ENCODE results near the gene PLA2G4D.

Gene PLA2G4D

DNA sequence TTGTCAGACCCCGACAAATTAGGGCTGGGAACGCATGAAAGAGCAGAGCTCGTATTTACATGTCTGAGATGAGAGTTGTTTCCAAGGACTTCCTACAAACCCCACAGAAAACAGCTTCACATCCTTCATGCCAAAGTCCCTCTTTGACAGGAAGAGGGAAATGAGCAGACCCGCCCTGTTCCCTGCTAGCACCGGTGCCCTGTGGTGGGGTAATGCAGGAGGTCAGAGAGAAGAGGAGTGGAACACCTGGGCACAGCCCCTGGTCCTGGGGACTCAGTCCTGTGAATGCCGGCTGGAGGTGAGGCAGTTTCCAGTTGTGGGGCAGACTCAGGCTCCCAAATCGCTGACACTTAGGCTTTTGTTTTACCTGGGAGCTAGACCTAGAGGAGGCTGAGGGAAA, 4.0 kb downstream of the PLA2G4D start:
- no peak for DNase-seq (ENCODE audit: low read depth)

DNA sequence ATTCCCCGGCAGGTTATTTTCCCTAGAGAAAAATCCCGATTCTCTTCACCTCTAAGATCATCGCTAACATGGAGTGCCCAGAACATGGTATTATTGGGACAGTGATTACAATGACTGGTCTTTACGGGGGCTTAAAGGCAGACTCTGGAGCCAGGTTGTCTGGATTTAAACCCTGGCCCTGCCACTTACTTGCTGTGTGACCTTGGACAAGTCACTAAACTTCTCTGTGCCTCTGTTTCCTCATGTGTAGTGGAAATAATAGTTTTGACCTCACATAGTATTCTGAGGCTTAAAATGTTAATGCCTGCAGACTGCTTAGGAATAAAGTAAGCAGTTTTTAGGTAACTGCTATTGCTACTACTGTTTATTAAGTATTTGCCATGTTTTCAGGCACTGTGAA, 4.4 kb downstream of the PLA2G4D start:
- DNase-seq (ENCODE audit: low read depth) = no peak

DNA sequence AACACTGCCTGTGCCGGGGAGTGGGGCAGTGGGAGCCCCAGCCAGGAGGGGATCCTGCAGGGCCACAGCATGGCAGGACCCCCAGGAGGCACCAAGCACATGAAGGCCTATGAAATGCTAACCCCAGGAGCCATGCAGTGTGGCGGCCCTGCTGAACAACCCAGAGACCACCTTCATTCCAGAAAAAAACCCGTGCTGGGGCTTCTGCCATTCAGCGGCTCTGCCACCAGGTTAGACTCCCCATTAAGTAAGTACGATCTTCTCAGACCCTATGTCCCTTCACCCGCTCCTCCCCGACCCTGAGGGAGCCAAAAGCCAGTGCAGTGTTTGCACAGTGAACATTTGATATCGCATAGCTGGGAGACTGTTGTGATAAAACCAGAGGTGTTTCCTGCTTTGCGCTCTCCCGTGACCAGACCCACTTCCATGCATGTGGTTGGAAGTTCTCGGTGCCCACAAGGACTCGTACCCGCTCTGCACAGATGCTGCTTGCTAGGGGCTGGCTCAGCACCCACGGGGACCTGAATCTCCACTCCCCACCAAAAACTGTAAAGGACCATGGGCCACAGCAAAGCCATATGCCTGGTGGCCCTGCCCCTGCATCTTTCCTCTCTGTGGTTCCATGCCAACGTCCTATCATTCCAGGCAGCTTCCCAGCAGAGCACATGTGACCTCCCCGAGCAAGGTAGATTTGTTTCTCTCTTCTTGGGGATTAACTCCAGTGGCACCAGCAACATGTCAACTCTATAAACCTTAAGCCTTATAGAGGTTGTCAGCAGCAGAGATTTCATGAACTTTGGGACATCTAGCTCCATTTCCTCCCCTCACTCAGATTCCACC, 5.3 kb downstream of the PLA2G4D start:
- no peak for DNase-seq (ENCODE audit: low read depth)

DNA sequence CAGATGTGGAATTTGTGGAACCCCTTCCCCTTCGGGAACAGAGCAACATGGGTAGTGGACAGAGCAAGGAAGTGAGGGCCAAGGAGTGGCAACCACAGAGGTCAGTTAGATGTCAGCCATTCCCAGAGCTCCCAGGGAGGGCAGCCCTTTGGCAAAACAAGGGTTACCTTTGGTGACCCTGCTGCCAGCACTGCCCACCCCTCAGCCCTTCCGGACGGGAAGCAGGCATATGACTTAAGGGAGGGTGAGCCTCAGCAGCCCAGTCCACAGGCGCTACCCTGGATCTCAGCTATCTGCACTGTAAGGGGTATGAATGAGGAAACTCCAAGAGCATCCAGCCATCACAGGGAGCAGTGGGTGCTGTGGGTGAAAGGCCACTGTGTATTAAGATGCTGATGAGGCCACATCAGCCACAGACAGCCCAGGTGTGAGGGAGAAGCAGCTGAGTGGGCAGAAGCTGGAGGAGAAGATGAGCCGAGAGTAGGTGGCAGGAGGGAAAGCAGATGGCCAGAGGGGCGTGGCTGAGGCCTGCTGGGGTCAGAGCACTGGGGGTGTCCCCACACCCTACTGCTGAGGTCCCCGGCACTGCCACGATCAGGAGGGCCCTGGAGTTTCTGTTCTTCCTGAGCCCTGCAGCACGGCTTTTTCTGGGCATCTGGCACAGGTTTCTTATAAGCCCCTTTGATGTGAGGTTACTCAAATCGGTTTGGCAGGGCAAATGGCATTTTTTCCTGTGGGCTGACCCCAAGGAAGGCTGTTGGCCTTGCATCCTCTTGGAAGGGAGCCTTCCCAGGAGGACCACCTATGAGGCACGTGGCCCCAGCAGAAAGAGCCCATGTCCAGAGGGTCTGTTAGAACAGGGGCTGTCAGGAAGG, 6.2 kb downstream of the PLA2G4D start:
- no peak for DNase-seq (ENCODE audit: low read depth)

DNA sequence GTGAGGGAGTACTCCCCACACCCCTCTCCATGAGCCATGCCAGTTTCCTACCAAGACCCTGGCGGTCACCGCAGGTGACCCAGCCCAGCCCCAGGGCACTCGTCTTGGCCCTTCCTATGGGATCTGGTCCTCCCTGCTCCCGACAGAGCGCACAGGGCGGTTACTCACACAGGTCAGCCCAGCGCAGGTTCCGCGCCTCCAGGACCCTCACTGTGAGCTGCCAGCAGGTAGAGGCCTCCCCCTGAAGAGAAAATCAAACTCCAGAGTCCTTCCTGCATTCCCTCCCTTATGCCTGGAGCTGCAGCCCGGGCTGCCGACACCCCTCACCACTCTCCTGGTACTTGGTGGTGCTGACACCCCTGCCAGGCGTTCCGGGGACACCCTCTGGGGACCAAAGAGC, 6.9 kb downstream of the PLA2G4D start:
- no peak for DNase-seq (ENCODE audit: low read depth)

DNA sequence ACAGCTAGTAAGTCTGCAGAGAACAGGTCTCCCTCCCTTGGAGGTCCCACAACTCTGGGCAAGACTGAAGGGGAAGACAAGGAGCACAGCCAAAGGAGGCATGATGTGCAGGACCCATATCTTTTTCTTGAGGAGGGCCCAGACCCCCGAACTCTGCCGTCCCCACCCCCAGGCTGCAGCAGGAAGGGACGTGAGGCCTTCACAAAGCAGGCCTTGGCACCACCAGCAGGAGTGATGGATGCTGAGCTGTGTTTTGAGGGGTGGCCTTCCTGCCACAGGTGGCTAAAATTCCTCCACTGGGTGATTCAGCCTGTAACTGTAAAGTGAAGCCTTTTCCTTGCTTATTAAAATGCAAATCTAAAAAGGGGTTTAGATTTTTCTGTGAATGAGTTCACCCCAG, 8.6 kb downstream of the PLA2G4D start:
- no peak for DNase-seq (ENCODE audit: low read depth)

DNA sequence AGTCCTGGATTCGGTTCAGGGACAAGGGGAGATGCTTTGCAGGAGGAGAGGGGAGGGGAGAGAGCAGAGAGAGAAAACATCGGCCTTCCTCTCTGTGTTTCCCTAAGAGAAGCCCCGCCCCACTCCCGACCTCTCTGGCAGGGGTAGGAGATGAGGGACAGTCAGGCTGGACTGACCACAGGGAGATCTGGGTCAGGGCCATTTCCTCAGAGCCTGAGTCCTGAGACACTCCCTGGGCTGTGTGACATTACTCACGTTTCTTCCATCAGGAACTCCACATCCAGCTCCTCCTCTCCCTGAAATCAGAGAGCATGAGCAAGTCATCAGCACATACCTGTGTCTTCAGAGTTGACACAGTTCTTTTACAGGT, 9.1 kb downstream of the PLA2G4D start:
- DNase-seq (ENCODE audit: low read depth) = no peak

DNA sequence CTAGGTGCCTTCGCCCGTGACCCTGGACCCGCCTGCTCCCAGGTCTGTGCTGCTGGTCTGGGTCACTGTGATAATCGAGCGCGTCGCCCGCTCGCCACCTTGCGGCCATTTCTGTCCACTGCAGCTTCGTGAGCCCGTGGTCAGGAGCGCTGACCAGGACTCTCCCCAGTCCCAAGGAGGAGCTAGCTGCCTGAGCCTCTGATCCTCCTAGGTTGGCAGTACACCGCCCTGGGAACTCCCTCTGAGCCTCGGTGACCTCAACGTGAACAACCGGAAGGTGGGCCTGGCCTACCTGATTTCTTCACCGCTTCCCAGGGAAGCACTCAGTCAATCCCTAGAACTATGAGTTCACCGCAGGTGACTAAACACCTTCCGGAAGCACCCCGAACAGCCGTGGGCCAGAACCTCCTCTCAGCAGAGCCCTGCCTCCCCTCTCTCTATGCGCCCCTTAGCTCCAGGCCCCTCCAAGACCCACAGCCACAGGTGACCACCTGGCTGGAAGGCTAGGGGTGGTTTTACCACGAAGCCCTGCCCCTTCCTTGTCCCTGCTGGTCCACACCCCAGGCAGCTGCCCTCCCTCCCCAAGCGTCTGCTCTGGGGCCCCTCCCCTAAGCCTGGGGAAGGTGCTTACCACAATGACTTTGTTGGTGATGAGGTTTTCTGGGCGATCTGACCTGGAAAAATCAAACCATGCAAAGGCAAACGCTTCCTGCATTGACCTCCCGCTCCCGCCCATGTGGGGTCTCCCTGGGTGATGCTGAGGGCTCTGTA, 9.7 kb downstream of the PLA2G4D start:
- DNase-seq (ENCODE audit: low read depth) = peak; percentile 37

DNA sequence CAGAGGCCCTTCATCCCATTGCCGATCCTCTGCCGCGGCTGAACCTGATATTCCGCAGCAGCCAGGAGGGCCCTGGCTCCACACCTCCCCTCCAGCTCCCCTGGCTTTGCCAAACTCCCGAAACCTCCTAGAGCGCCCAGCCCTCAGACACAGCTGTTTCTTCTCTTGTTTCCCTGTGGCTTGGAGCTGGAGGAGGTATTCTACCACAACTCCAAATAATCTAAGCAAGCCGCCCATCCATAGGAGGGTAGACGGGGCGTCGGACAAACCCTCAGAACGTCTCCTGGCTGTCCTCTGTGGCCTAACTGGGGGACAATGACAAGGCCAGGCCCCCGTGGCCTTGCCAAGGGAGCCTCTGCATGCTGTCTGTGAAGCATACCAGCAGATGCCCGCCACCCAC, 10.4 kb downstream of the PLA2G4D start:
- no peak for DNase-seq (ENCODE audit: low read depth)

DNA sequence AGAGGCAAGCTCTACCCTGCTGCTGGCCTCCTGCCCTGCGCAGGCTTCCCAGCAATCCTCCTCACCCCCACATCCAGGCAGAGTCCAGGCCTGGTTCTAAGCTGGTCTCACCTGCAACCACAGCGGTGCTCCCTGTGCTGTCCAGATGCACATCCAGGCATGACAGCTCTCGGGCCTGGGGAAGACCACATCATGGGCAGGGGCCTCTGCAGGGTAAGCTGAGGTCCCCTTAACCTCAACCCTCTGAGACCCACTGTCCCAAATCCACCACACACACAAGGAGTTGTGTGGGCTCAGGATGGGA, 10.8 kb downstream of the PLA2G4D start:
- no peak for DNase-seq (ENCODE audit: low read depth)

DNA sequence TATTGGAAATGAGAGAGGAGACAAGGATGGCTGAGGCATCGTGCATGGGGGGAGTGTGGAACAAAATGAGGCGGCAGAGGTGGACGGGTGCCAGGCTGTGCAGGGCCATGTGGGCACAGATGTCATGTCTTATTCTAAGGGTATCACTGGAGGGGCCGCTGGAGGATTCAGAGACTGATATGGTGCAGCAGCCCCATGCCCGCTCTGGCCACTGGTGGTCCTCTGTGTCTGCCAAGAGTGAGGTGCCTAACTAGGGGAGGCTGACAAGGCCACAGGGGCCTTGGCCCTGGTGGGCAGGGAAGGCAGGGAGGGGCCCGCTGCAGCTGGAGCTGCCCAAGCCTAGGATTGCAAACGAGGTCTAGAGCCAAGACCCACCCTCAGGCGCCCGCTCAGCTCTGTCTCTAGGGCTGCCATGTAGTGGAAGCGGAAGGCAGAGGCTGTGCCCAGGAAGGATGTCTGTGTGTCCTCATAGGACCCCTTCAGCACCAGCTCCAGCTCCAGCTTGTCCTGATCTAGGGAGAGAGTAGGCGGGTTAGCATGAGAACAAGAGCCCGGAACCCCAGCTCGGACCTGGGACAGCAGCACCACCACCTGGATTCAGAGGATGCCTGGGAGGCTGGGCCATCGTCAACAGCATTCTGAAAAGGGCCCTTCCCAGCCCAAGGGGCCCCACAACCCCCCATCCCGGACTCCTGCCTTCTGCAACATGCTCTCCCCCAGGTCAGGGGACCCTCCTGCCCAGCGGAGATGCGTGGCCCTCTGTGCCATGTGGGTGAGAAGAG, 11.3 kb downstream of the PLA2G4D start:
- DNase-seq (ENCODE audit: low read depth) = no peak

DNA sequence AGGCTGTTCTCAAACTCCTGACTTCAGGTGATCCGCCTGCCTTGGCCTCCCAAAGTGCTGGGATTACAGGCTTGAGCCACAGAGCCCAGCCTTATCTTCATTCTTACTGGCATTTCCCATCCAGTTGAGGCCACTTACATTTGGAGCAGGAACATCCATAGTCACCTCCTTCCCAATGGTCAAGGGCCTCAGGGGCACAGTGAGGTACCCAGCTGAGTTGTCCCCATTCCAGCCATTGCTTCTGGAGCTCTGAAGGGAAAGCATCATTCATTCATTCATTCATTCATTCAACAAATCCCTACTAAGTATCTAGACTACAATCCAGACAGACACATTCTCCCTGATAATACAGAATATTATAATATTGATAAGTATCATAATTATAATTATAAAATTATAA, 12.2 kb downstream of the PLA2G4D start:
- no peak for DNase-seq (ENCODE audit: low read depth)

DNA sequence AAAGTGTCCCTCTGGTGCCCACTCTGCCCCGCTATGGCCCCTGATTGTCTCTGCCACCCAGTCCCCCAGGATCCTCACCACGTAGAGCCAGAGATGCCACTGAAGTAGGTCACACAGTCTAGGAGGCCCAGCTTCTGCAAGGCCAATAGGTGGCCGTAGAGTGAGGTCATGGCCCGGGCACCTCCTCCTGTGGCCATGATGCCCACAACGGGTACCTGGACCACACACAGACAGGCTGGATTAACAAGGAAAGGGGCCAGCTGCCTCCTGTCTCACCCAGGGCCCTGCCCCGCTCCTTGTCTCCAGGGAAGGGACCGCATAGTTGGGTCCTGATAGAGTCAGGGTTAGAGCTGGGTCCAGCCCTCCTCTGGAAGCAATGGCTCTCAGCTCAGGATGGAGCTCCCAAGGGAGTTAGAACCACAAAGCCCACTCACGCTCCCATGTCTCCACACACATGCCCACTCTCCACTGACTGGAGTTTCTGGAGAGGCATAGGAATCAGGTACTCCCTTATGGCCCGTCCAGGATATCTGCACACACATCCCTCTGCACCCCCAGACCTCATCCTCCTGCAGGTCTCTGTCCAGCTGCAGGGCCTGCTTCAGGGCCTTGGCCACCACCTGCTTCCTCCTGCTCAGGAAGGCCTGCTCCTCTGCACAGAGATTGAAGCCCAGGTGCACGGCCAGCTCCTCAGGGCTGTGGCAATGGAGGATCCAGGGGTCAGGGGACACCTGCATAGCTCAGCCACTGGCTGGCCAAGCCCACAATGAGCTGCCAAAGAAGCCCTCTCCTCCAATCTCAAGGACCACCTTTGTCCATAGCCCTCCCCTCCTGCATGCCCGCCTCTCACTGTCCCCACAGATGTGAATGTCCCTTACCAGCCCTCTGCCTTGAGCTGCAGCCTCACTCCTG, 13.2 kb downstream of the PLA2G4D start:
- DNase-seq (ENCODE audit: low read depth) = no peak

DNA sequence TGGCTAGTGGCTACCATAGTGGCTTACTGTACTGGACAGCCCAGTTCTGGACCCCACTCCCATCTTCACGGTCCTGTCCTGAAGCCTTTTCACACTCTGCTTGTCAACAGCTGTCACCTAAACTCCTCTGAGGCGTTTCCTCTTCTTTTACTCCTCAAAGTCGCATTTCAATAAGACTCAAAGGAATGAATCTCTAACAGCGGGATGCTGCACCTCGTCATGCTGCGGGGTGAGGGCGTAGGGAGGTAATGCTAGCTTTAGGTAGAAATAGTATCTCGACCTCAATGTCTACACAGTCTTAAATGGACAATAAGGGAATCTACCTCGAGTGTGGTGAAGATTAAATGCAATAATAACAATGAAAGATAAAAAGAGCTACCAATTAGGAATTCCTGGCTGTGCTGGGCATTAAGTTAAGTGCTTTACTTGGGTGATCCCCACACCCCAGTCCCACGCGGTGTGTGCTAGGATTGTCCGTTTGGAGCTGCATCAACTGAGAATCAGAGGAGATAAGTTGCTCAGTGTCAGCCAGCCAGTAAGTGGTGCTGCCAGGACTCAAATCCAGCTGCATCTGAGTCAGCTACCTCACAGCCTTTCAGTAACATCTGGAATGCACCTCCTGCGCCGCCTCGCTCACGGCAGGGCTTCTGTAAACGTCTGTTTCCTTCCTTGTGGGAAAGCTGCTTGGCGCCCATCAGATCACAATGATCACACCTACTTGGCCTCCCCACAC, 14.0 kb downstream of the PLA2G4D start:
- peak; percentile 29 for DNase-seq (ENCODE audit: low read depth)

DNA sequence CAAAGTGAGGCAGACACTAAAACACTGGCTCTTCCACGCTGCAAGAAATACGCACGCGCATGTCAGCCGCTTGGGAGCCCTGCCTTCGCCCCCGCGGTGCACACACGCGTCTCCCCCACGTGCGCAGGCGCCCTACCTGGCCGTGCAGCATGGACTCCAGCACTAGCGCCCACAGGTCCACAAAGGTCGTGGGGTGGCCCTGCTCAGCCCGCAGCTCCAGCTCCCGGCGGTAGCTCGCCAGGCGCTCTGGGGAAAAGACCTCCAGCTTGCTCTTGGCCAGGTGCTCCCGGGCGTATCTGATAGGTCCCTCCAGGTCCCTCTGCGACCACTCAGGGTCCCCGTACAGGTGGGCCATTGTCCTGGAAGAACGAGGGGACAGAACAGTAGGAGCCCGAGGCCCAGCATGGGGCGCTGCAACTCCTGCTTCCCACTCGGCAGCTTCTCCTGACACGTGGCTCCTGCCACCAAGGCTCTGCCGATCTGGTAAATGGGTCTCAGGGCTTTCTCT, 14.9 kb downstream of the PLA2G4D start:
- no peak for DNase-seq (ENCODE audit: low read depth)

DNA sequence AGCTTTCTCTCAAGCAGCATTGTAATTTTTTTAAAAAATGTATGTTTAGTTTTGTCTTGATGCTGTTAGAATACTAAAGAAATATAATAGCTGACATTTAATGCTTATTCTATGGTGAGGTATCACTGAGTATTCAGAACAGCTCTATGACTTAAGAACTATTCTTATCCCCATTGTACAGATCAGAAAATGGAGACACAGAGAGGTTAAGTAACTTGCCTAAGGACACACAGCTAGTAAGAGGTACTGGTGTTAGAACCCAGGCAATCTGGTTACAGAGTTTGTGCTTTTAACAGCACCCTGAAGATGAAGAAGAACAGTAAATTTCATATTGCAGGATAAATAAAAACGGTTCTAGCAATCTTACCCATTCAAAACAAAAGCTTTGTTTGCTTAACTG, 15.5 kb downstream of the PLA2G4D start:
- no peak for DNase-seq (ENCODE audit: low read depth)

DNA sequence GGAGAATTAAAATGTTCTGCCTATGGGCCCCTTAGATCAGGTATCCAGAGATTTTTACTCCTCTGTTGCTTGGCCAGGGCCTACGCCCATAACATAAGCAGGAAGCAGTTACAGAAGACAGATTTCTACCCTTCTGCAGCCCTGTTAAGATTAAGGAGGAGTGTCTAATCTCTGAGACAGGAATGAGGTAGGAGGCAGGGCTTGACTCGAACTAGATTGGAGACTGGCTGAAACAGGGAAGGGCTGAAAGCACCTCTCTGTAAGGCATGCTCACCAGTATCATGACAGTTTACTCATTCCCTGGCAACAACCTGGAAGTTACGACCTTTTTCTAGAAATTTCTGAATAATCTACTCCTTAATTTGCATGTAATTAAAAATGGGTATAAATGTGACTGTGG, 16.7 kb downstream of the PLA2G4D start:
- DNase-seq (ENCODE audit: low read depth) = peak; percentile 16

DNA sequence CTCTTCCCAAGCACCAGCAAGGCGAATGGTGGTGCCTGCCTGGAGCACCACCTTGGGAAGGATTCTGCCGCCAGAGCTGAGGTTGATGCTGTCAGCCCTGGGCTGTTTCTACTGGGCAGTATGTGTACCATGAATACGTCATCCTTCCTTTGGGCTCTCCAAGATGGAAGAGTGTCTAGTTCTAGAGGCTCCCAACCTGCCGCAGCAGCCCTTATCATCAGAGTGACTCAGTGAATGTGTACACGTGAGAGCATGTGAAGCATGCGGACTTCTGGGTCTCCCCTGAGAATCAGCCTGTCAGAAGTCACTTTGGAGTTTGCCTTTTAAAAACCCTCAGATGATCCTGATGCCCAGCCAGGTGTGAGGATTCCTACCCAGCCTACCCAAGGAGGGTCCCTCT, 20.9 kb downstream of the PLA2G4D start:
- DNase-seq (ENCODE audit: low read depth) = peak; percentile 36

DNA sequence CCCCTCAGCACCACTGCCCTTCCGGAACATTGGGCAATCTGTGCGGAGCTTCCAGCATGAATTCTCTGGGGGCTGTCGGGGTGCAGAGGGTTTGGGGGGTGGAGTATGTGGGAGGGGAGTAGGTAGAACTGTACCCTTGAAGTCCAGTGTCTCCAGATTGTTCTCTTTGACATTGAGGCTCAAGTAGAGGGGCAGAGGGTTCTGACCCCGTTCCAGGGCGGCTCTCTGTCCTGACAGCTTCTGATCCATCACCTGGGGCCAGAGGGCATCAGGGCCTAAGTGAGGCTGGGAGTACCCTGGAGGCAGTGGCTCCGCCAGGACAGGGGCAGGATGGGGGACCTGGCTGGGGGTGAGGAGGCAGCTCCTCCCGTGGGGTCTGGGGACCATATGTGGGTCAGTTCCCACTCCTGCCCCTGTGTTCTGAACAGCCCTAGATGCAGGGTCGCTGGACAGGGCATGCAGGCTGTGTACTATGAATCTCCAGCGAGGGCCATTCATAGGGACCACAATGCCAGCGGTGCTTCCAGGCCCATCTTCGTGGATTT, 22.1 kb downstream of the PLA2G4D start:
- DNase-seq (ENCODE audit: low read depth) = no peak

DNA sequence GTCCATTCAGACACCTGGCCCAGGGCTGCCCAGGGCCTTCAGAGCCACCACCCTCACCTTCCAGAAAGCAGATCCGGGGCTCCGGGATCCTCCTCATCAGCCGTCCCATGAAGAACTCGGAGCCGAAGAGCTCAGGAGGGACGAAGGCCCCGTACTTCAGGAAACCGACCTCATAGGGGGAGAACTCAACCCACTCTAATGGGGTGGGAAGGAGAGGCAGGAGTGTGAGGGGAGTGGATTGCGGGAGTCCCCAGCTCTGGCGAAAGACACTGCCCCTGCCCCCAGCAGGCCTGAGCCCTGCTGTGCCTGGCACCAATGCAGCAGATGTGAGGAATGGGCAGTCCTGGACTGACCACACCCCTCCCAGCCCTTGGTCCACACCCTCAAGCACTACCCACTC, 22.6 kb downstream of the PLA2G4D start:
- no peak for DNase-seq (ENCODE audit: low read depth)
